ENCODE measurements around the gene LIMCH1.
A peak's percentile ranks its signal among the peaks of the same experiment; 100 is the strongest.

LIMCH1 gene

GRCh38 chr4:41572956-41573355, 35.0 kb downstream of the LIMCH1 start:
- DNase-seq = no peak

DNA sequence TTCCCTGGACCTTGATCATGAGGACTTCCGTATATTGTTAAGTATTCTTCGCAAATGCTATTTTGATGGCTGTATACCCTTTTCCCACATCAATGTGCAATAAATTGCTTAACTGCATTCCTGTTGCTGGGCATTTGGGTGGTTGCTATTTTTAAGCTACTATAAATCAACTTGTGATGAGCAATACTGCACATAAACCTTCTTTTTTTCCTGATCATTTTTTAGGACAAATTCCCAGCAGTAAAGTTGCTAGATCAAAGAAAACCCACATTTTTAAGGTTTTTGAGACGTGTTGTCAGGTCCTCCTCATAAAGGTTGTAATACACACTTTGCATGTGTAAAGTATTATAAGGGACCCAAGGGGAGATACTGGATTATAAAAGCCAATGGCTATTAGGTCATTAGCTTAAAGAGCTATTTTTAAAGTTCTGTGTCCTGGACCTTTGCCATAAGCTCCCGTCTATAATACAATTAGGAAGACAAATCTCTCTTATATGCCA, 35.6 kb downstream of the LIMCH1 start:
- DNase-seq = peak; percentile 38

GRCh38 chr4:41575207-41575606, 37.2 kb downstream of the LIMCH1 start:
- no peak for DNase-seq

GRCh38 chr4:41575665-41576064, 37.7 kb downstream of the LIMCH1 start:
- no peak for DNase-seq

GRCh38 chr4:41579043-41579442, 41.1 kb downstream of the LIMCH1 start:
- no peak for DNase-seq

DNA sequence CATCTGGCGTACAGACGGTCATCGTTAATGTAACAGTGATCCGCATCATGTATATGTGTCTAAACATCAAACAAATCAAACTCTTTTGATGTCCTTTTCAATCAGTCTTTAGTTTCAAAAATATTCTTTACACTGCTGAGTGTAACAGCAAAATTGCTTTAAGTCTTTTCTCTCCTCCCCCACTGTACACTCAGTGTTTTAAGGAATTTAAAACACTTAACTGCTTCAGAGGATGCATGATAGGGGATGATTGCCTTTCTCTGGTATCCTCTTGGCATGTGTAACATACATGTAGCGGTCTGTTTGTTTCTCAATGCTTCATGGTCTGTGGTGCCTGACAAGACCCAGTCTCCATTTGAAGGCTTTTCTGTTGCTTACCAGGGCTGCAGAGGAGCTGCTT, 41.6 kb downstream of the LIMCH1 start:
- no peak for DNase-seq

DNA sequence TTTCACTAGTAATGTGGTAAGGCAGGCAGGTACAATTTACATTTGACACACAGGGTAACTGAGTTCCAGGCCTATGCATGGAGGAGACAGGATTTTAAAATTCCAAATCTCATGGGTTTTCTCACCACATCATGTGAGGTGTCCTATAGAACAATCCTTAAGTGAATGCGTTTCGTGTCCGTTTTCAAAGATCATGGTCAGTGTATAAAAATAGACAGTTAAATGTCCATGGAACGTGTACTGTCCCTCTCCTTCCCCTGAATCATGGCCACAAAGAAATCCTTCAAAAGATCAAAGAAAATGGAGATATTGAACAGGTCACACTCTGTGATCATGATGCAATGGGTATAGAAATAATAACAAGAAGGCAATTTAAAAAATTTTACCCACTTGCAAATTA, 42.0 kb downstream of the LIMCH1 start:
- no peak for DNase-seq

DNA sequence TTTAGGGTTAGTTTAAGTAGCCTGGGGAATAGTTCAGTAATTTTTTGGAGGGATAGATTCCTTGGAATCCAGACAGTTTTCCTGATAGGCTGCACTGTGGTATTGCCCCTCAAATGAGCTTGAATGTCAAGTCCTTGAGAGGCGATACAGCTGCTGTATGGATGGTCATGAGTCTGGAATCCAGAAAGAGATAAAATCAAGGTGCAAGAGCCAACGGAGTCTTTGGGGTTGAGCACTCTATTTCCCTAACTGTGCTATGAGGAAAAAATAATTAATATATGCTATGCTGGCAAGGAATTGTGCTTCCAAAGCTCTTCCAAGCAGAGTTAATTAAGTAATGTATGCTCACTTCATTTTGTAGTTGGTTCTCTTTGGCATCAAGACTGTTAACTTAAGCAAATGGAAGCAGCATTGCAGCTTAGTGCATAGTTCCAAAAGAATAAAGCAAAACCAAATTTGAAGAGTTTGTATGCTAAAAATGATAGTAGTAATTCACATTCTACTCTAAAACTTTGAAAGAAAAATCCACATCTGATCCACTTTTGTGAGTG, 48.8 kb downstream of the LIMCH1 start:
- no peak for DNase-seq

DNA sequence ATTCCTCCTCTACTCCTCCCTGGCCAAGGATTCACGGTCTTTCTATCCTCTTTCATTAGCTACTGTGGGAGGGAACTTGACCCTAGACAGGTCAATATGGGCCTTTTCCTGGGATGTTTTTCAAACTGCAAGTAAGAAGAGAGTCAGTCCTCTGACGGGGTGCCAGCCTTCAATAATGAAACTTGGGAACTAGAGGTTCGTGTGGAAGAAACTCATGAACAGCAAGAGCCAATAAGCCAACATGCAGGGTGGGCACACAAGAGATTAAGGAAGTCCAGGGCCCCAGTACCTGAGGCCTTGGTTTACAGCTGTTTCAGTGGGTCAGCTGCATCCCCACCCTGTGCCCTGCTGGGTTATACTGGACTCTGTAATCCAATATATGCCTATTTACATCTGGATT, 49.3 kb downstream of the LIMCH1 start:
- no peak for DNase-seq

GRCh38 chr4:41590591-41590990, 52.6 kb downstream of the LIMCH1 start:
- peak; percentile 93 for DNase-seq

GRCh38 chr4:41594432-41594831, 56.5 kb downstream of the LIMCH1 start:
- DNase-seq = no peak

DNA sequence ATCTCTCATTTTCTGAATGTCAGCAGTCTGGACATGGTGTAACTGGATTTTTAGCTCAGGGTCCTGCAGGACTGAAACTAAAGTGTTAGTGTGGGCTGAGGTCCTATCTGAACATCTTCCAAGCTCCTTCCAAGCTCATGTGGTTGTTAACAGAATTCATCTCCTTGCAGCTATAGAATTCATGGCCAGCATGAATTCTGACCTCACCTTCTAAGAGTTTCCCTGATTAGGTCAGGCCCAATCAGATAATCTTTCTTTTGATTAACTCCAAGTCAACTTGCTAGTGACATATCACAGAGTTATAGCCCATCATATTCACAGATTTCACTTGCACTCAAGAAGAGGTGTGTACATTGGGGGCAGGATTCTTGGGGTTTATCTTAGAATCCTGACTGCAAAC, 59.5 kb downstream of the LIMCH1 start:
- no peak for DNase-seq

DNA sequence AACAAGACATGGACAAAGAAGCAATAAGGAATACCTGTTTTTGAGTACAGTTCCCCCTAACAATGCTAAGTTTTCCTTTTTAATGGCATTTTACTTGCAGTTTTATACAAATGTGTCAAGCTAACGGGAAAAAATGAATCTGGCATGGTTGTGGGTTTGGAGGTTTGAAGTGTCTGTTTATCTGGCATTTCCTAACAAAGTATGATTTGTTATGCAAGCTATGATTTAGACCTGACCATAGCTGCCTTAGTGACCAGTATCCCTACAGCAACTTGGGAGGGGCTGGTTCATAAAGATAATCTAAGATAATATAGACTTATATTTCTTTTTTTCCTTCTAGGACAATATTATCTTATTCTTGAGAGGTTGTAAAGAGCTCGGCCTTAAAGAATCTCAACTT, 60.6 kb downstream of the LIMCH1 start:
- DNase-seq = no peak

- no peak for DNase-seq
Measured at GRCh38 chr4:41599192-41599786, 61.3 kb downstream of the LIMCH1 start.

- DNase-seq = no peak
Measured at GRCh38 chr4:41600243-41600912, 62.4 kb downstream of the LIMCH1 start.

- DNase-seq = no peak
Measured at GRCh38 chr4:41601025-41601424, 63.1 kb downstream of the LIMCH1 start.

- DNase-seq = no peak
Measured at GRCh38 chr4:41602113-41602512, 64.2 kb downstream of the LIMCH1 start.

DNA sequence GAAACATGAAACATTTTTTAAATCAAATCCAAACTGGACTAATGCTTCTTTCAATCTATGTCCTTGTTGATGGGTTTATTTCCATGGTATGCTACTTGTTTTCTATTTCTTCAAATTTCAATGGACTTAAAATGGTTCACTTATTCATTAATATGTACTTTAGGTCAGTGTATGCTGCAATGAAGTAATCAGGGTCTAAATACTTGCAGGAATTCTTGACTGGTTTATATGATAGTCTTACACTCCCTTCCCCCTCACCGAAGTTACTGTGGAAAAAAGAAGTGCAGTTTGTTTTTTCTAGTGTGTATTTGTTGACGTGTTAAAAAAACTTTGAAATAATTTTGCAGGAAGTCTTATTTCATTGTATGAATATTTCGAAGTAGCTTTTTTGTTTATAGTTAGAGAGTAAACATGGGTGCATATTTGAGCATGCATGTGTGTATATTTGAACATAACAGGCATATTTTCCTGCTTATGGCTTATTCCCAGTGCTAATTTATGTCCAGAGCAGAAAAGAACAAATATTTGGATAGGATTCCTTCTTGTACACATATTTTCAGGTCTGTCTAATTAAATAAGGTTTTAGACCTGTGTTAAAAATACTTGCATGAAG, 65.0 kb downstream of the LIMCH1 start:
- no peak for DNase-seq

GRCh38 chr4:41609851-41610250, 71.9 kb downstream of the LIMCH1 start:
- no peak for DNase-seq

- no peak for DNase-seq
Measured at GRCh38 chr4:41610474-41610873, 72.5 kb downstream of the LIMCH1 start.

- no peak for DNase-seq
Measured at GRCh38 chr4:41611124-41611838, 73.3 kb downstream of the LIMCH1 start.

DNA sequence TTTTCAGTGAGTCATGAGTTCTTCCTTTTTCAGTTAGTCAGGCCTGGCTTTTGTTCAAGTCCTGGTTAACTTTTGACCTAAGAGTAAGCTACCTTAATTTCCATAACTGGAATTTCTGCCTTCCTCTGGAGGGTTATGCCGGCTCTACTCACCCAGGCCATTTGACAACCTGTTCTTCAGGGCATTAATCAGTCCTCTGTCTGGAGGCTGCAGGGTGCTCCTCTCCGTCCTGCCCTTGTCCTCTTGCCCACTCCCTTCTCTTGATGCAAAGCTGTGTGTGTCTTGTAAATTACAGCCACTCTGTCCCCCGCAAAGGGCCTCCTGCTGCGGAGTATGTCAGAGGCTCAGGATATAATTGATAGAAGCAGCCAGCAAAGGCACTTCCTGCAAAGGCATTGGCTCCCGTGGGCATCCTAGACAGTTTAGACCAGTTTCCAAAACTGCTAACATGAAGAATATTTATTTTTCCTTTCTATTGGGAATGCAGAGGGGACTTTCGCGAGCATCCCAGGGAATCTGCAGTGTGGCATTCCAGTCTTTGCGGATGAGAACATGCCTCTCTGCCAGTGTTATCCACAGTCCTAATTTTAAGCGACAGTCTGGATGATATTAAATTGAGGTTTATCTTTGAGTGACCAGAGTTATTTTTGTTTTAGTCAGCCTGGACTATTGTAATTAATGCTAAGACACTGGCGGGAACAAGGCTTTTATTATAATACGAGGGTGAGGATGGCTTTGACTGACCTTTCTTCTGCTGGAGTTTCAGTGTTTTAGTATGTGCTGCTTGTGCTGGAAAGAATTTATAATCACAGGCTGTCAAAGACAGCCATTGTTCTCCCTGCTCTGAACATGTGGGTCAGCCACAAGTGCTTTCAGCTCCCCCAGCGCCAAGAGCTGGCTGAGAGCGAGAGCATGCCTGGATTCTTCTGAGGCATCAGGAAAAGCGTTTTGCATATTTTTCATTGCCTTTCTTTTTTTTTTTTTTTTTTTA, 74.2 kb downstream of the LIMCH1 start:
- no peak for DNase-seq
